ENCODE measurements around the gene MCIDAS.

The MCIDAS gene

GRCh38 chr5:55222092-55222984 lies 4.8 kb downstream of the MCIDAS start:
- no peak overlapping the region for H3K9ac ChIP-seq (ENCODE audit: low read depth, low read length, poor library complexity)
- no peak overlapping the region for H2AK5ac ChIP-seq (ENCODE audit: low read depth, low read length)
- H3K27ac ChIP-seq (replicated peaks; ENCODE audit: low read length) = no peak overlapping the region
- H3K36me3 ChIP-seq (replicated peaks in 1 of 2; ENCODE audit: control insufficient read depth in 2 of 2, insufficient read depth in 2 of 2, low read length in 2 of 2) = no peaks in the 10 kb centered on the region
- no peak for DNase-seq (ENCODE audit: low spot score)
- no peak overlapping the region for H2BK120ac ChIP-seq (ENCODE audit: low read depth, low read length)
- H4K8ac ChIP-seq (ENCODE audit: low read depth, low read length) = no peak overlapping the region
- H3K4ac ChIP-seq (ENCODE audit: low read length) = no peak overlapping the region
- H3K27me3 ChIP-seq (ENCODE audit: control insufficient read depth in 3 of 3, insufficient read depth in 3 of 3, low read depth in 1 of 3, low read length in 3 of 3) = peaks cover 47 to 97% (median 80%) of the 10 kb centered on the region in 3 experiments
- no peak overlapping the region for H2BK5ac ChIP-seq (ENCODE audit: low read length)
- no peak overlapping the region for H3K4me3 ChIP-seq (ENCODE audit: low read length in 2 of 2)
- peaks cover 5 to 7% of the 10 kb centered on the region in 2 donors for H3K4me1 ChIP-seq (ENCODE audit: control insufficient read depth in 2 of 2, insufficient read depth in 1 of 2, low read depth in 1 of 2, low read length in 2 of 2)
- H2BK15ac ChIP-seq (ENCODE audit: low read length) = no peak overlapping the region
- H3K23ac ChIP-seq (ENCODE audit: low read depth, low read length, poor library complexity) = no peak overlapping the region
- H2BK12ac ChIP-seq (ENCODE audit: low read length) = no peak overlapping the region
- WGBS, 2 donors (ENCODE audit: extremely low coverage in 2 of 2, insufficient read length in 2 of 2, insufficient replicate concordance in 1 of 2) = no CpG with 5 or more reads among the region's 30 CpGs
- no peak overlapping the region for H3K4me2 ChIP-seq (ENCODE audit: insufficient read depth, low read length, poor library complexity, severe bottlenecking)
- no peak overlapping the region for H3K14ac ChIP-seq (ENCODE audit: low read length)
- H3K9me3 ChIP-seq (replicated peaks in 1 of 2; ENCODE audit: control insufficient read depth in 2 of 2, insufficient read depth in 1 of 2, low read depth in 1 of 2, low read length in 2 of 2) = peaks cover 3 to 12% of the 10 kb centered on the region in 2 donors
- no peak overlapping the region for H3K18ac ChIP-seq (ENCODE audit: low read length)
- H4K91ac ChIP-seq (ENCODE audit: low read depth, low read length, poor library complexity) = no peak overlapping the region
- H2AFZ ChIP-seq (ENCODE audit: low read length) = no peak overlapping the region
- no peaks in the 10 kb centered on the region for H3K79me1 ChIP-seq (ENCODE audit: low read depth, low read length)

- Histone ChIP-seq H3K4ac (ENCODE audit: low read length) (no peak overlapping the region), H2AK5ac (ENCODE audit: low read depth, low read length) (no peak overlapping the region), H2BK120ac (ENCODE audit: low read depth, low read length) (no peak overlapping the region), H3K18ac (ENCODE audit: low read length) (peak overlapping the region; percentile 60), H3K9me3 (replicated peaks in 1 of 2; ENCODE audit: control insufficient read depth in 2 of 2, insufficient read depth in 1 of 2, low read depth in 1 of 2, low read length in 2 of 2) (peaks cover 3 to 12% of the 10 kb centered on the region in 2 donors), H3K27ac (replicated peaks; ENCODE audit: low read length) (no peak overlapping the region), H2BK12ac (ENCODE audit: low read length) (no peak overlapping the region), H3K14ac (ENCODE audit: low read length) (no peak overlapping the region), H4K91ac (ENCODE audit: low read depth, low read length, poor library complexity) (no peak overlapping the region), H3K36me3 (replicated peaks in 1 of 2; ENCODE audit: control insufficient read depth in 2 of 2, insufficient read depth in 2 of 2, low read length in 2 of 2) (no peaks in the 10 kb centered on the region), H2BK15ac (ENCODE audit: low read length) (no peak overlapping the region), H3K4me3 (ENCODE audit: low read length in 2 of 2) (peak overlapping the region; percentile 40 to 75), H3K4me1 (ENCODE audit: control insufficient read depth in 2 of 2, insufficient read depth in 1 of 2, low read depth in 1 of 2, low read length in 2 of 2) (peaks cover 5 to 7% of the 10 kb centered on the region in 2 donors), H3K23ac (ENCODE audit: low read depth, low read length, poor library complexity) (peak overlapping the region; percentile 17), H3K79me1 (ENCODE audit: low read depth, low read length) (no peaks in the 10 kb centered on the region), H3K27me3 (ENCODE audit: control insufficient read depth in 3 of 3, insufficient read depth in 3 of 3, low read depth in 1 of 3, low read length in 3 of 3) (peaks cover 39 to 90% (median 64%) of the 10 kb centered on the region in 3 experiments), H4K8ac (ENCODE audit: low read depth, low read length) (no peak overlapping the region), H2BK5ac (ENCODE audit: low read length) (no peak overlapping the region), H3K4me2 (ENCODE audit: insufficient read depth, low read length, poor library complexity, severe bottlenecking) (peak overlapping the region; percentile 63), H2AFZ (ENCODE audit: low read length) (peak overlapping the region; percentile 98), H3K9ac (ENCODE audit: low read depth, low read length, poor library complexity) (peak overlapping the region; percentile 83)
- WGBS, 2 donors (ENCODE audit: extremely low coverage in 2 of 2, insufficient read length in 2 of 2, insufficient replicate concordance in 1 of 2) = no CpG with 5 or more reads among the region's 62 CpGs
- no peak for DNase-seq (ENCODE audit: low spot score)
Measured at GRCh38 chr5:55220433-55221185, 6.5 kb downstream of the MCIDAS start.

GRCh38 chr5:55219770-55220169 lies 7.3 kb downstream of the MCIDAS start:
- Histone ChIP-seq H3K79me1 (ENCODE audit: low read depth, low read length) (no peaks in the 10 kb centered on the region), H3K9me3 (replicated peaks in 1 of 2; ENCODE audit: control insufficient read depth in 2 of 2, insufficient read depth in 1 of 2, low read depth in 1 of 2, low read length in 2 of 2) (peaks cover 3 to 12% of the 10 kb centered on the region in 2 donors)
- WGBS, 2 donors (ENCODE audit: extremely low coverage in 2 of 2, insufficient read length in 2 of 2, insufficient replicate concordance in 1 of 2) = no CpG with 5 or more reads among the region's 3 CpGs

GRCh38 chr5:55218967-55219366 lies 8.1 kb downstream of the MCIDAS start:
- no peak overlapping the region for H3K9ac ChIP-seq (ENCODE audit: low read depth, low read length, poor library complexity)
- no peak overlapping the region for H4K91ac ChIP-seq (ENCODE audit: low read depth, low read length, poor library complexity)
- no peaks in the 10 kb centered on the region for H3K36me3 ChIP-seq (replicated peaks in 1 of 2; ENCODE audit: control insufficient read depth in 2 of 2, insufficient read depth in 2 of 2, low read length in 2 of 2)
- H3K27ac ChIP-seq (replicated peaks; ENCODE audit: low read length) = no peak overlapping the region
- H3K27me3 ChIP-seq (ENCODE audit: control insufficient read depth in 3 of 3, insufficient read depth in 3 of 3, low read depth in 1 of 3, low read length in 3 of 3) = peaks cover 33 to 80% (median 48%) of the 10 kb centered on the region in 3 experiments
- no peak overlapping the region for H3K4ac ChIP-seq (ENCODE audit: low read length)
- H2BK5ac ChIP-seq (ENCODE audit: low read length) = no peak overlapping the region
- no peak overlapping the region for H3K14ac ChIP-seq (ENCODE audit: low read length)
- WGBS, 2 donors (ENCODE audit: extremely low coverage in 2 of 2, insufficient read length in 2 of 2, insufficient replicate concordance in 1 of 2) = no CpG with 5 or more reads among the region's 4 CpGs
- no peak overlapping the region for H3K23ac ChIP-seq (ENCODE audit: low read depth, low read length, poor library complexity)
- H3K79me1 ChIP-seq (ENCODE audit: low read depth, low read length) = no peaks in the 10 kb centered on the region
- H2BK120ac ChIP-seq (ENCODE audit: low read depth, low read length) = no peak overlapping the region
- DNase-seq (ENCODE audit: low spot score) = no peak
- H2BK12ac ChIP-seq (ENCODE audit: low read length) = no peak overlapping the region
- peaks cover 5 to 7% of the 10 kb centered on the region in 2 donors for H3K4me1 ChIP-seq (ENCODE audit: control insufficient read depth in 2 of 2, insufficient read depth in 1 of 2, low read depth in 1 of 2, low read length in 2 of 2)
- H3K4me3 ChIP-seq (ENCODE audit: low read length in 2 of 2) = no peak overlapping the region
- H4K8ac ChIP-seq (ENCODE audit: low read depth, low read length) = no peak overlapping the region
- H3K18ac ChIP-seq (ENCODE audit: low read length) = no peak overlapping the region
- H2AK5ac ChIP-seq (ENCODE audit: low read depth, low read length) = no peak overlapping the region
- peaks cover 3 to 12% of the 10 kb centered on the region in 2 donors for H3K9me3 ChIP-seq (replicated peaks in 1 of 2; ENCODE audit: control insufficient read depth in 2 of 2, insufficient read depth in 1 of 2, low read depth in 1 of 2, low read length in 2 of 2)
- H3K4me2 ChIP-seq (ENCODE audit: insufficient read depth, low read length, poor library complexity, severe bottlenecking) = no peak overlapping the region
- no peak overlapping the region for H2AFZ ChIP-seq (ENCODE audit: low read length)
- no peak overlapping the region for H2BK15ac ChIP-seq (ENCODE audit: low read length)

More at GRCh38 chr5:55219770-55220169, 7.3 kb downstream of the MCIDAS start:
- no peak overlapping the region for H2AK5ac ChIP-seq (ENCODE audit: low read depth, low read length)
- H3K27ac ChIP-seq (replicated peaks; ENCODE audit: low read length) = no peak overlapping the region
- no peak overlapping the region for H3K23ac ChIP-seq (ENCODE audit: low read depth, low read length, poor library complexity)
- peaks cover 37 to 82% (median 56%) of the 10 kb centered on the region in 3 experiments for H3K27me3 ChIP-seq (ENCODE audit: control insufficient read depth in 3 of 3, insufficient read depth in 3 of 3, low read depth in 1 of 3, low read length in 3 of 3)
- H3K14ac ChIP-seq (ENCODE audit: low read length) = no peak overlapping the region
- H3K4me3 ChIP-seq (ENCODE audit: low read length in 2 of 2) = no peak overlapping the region
- no peak overlapping the region for H3K4me2 ChIP-seq (ENCODE audit: insufficient read depth, low read length, poor library complexity, severe bottlenecking)
- H2BK15ac ChIP-seq (ENCODE audit: low read length) = no peak overlapping the region
- H3K9ac ChIP-seq (ENCODE audit: low read depth, low read length, poor library complexity) = no peak overlapping the region
- no peak overlapping the region for H4K91ac ChIP-seq (ENCODE audit: low read depth, low read length, poor library complexity)
- no peak overlapping the region for H4K8ac ChIP-seq (ENCODE audit: low read depth, low read length)
- no peak overlapping the region for H3K4ac ChIP-seq (ENCODE audit: low read length)
- peaks cover 5 to 7% of the 10 kb centered on the region in 2 donors for H3K4me1 ChIP-seq (ENCODE audit: control insufficient read depth in 2 of 2, insufficient read depth in 1 of 2, low read depth in 1 of 2, low read length in 2 of 2)
- no peak overlapping the region for H2BK12ac ChIP-seq (ENCODE audit: low read length)
- no peaks in the 10 kb centered on the region for H3K36me3 ChIP-seq (replicated peaks in 1 of 2; ENCODE audit: control insufficient read depth in 2 of 2, insufficient read depth in 2 of 2, low read length in 2 of 2)
- H2BK5ac ChIP-seq (ENCODE audit: low read length) = no peak overlapping the region
- H3K18ac ChIP-seq (ENCODE audit: low read length) = no peak overlapping the region
- no peak overlapping the region for H2AFZ ChIP-seq (ENCODE audit: low read length)
- no peak for DNase-seq (ENCODE audit: low spot score)
- no peak overlapping the region for H2BK120ac ChIP-seq (ENCODE audit: low read depth, low read length)

All from neuronal stem cell (in vitro differentiated cells).